Measurements from ENCODE around the gene PSMC4.

Gene PSMC4

GRCh38 chr19:39974377-39975155 is 3.6 kb downstream of the PSMC4 start:
- no peak overlapping the region for H3K4me3 ChIP-seq (ENCODE audit: low read length)
- DNase-seq (ENCODE audit: low read depth, low spot score) = no peak

GRCh38 chr19:39982883-39983282 is 11.9 kb downstream of the PSMC4 start:
- no peak overlapping the region for H3K4me3 ChIP-seq (ENCODE audit: low read length)
- DNase-seq (ENCODE audit: low read depth, low spot score) = no peak

GRCh38 chr19:39983695-39984300 is 12.8 kb downstream of the PSMC4 start:
- H3K4me3 ChIP-seq (ENCODE audit: low read length) = no peak overlapping the region
- no peak for DNase-seq (ENCODE audit: low read depth, low spot score)

GRCh38 chr19:39986643-39987042 is 15.7 kb downstream of the PSMC4 start:
- H3K4me3 ChIP-seq (ENCODE audit: low read length) = no peak overlapping the region
- DNase-seq (ENCODE audit: low read depth, low spot score) = no peak

- no peak for DNase-seq (ENCODE audit: low read depth, low spot score)
- H3K4me3 ChIP-seq (ENCODE audit: low read length) = no peak overlapping the region
These were observed 16.2 kb downstream of the PSMC4 start for GRCh38 chr19:39987167-39987566.

GRCh38 chr19:39987596-39987995 is 16.6 kb downstream of the PSMC4 start:
- DNase-seq (ENCODE audit: low read depth, low spot score) = no peak
- H3K4me3 ChIP-seq (ENCODE audit: low read length) = no peak overlapping the region

GRCh38 chr19:39993605-39994004 is 22.6 kb downstream of the PSMC4 start:
- H3K4me3 ChIP-seq (ENCODE audit: low read length) = no peak overlapping the region
- no peak for DNase-seq (ENCODE audit: low read depth, low spot score)

- no peak overlapping the region for H3K4me3 ChIP-seq (ENCODE audit: low read length)
- no peak for DNase-seq (ENCODE audit: low read depth, low spot score)
These were observed 23.4 kb downstream of the PSMC4 start for GRCh38 chr19:39994361-39994760.

- no peak for DNase-seq (ENCODE audit: low read depth, low spot score)
- H3K4me3 ChIP-seq (ENCODE audit: low read length) = peak overlapping the region; percentile 96
These were observed 24.8 kb downstream of the PSMC4 start for GRCh38 chr19:39995794-39996193.

- peak; percentile 22 for DNase-seq (ENCODE audit: low read depth, low spot score)
- peak overlapping the region; percentile 96 for H3K4me3 ChIP-seq (ENCODE audit: low read length)
These were observed 25.3 kb downstream of the PSMC4 start for GRCh38 chr19:39996218-39996810.

GRCh38 chr19:39996811-39997637 is 26.1 kb downstream of the PSMC4 start, which contains the start of gene ZNF546:
Gene ZNF546 (plus strand): TSS chr19:39997060. CDS start chr19:39998327, 1,267 bp downstream.
- peak; percentile 86 for DNase-seq (ENCODE audit: low read depth, low spot score)
- H3K4me3 ChIP-seq (ENCODE audit: low read length) = peak within 1 kb of the TSS; percentile 96

GRCh38 chr19:39997638-39998216 is 26.8 kb downstream of the PSMC4 start:
- no peak for DNase-seq (ENCODE audit: low read depth, low spot score)
- peak overlapping the region; percentile 96 for H3K4me3 ChIP-seq (ENCODE audit: low read length)

GRCh38 chr19:39998501-39998900 is 27.5 kb downstream of the PSMC4 start:
- H3K4me3 ChIP-seq (ENCODE audit: low read length) = no peak overlapping the region
- DNase-seq (ENCODE audit: low read depth, low spot score) = no peak

- DNase-seq (ENCODE audit: low read depth, low spot score) = no peak
- H3K4me3 ChIP-seq (ENCODE audit: low read length) = no peak overlapping the region
These were observed 34.8 kb downstream of the PSMC4 start for GRCh38 chr19:40005691-40006272.

GRCh38 chr19:40006273-40006691 is 35.3 kb downstream of the PSMC4 start:
- no peak for DNase-seq (ENCODE audit: low read depth, low spot score)
- H3K4me3 ChIP-seq (ENCODE audit: low read length) = no peak overlapping the region

GRCh38 chr19:40009674-40010073 is 38.7 kb downstream of the PSMC4 start:
- H3K4me3 ChIP-seq (ENCODE audit: low read length) = no peak overlapping the region
- DNase-seq (ENCODE audit: low read depth, low spot score) = no peak

GRCh38 chr19:40013991-40014390 is 43.0 kb downstream of the PSMC4 start:
- DNase-seq (ENCODE audit: low read depth, low spot score) = no peak
- no peak overlapping the region for H3K4me3 ChIP-seq (ENCODE audit: low read length)

- H3K4me3 ChIP-seq (ENCODE audit: low read length) = no peak overlapping the region
These were observed 53.0 kb downstream of the PSMC4 start for GRCh38 chr19:40023969-40024368.

More at GRCh38 chr19:40023969-40024368, 53.0 kb downstream of the PSMC4 start:
- DNase-seq (ENCODE audit: low read depth, low spot score) = no peak
